AML-193 (cell line): ENCODE measurements around the gene TSPYL2.

Experiments
- DNase-seq, 2 experiments: peaks; one replicate each; lab custom pipeline; 2025; lab: John Stamatoyannopoulos, UW

The TSPYL2 gene

GRCh38 chrX:53125506-53125905 lies 43.3 kb downstream of the TSPYL2 start:
- no peak for DNase-seq

GRCh38 chrX:53126377-53126776 lies 44.2 kb downstream of the TSPYL2 start:
- no peak for DNase-seq

GRCh38 chrX:53128097-53128749 lies 46.1 kb downstream of the TSPYL2 start:
- DNase-seq: no peak

GRCh38 chrX:53133400-53133799 lies 51.2 kb downstream of the TSPYL2 start:
- DNase-seq: no peak

GRCh38 chrX:53135581-53135980 lies 53.4 kb downstream of the TSPYL2 start:
- no peak for DNase-seq
